ENCODE data around the gene WBP1L. TPM values are rescaled to one million over a fixed set of nuclear protein-coding genes. Genes with fewer than 3 reads are reported as not detected.
A peak's percentile ranks its signal among the peaks of the same experiment; 100 is the strongest.
"Not testable (repeated sequence)": the region's sequence is repeated elsewhere in the genome, so short reads cannot be mapped to it uniquely, and the experiment has no call there.

The WBP1L gene
- total RNA-seq (10 to 100 TPM; 25.3 to 43.6 TPM), polyA plus RNA-seq (10 to 100 TPM; 12.3 to 29.9 TPM)

DNA sequence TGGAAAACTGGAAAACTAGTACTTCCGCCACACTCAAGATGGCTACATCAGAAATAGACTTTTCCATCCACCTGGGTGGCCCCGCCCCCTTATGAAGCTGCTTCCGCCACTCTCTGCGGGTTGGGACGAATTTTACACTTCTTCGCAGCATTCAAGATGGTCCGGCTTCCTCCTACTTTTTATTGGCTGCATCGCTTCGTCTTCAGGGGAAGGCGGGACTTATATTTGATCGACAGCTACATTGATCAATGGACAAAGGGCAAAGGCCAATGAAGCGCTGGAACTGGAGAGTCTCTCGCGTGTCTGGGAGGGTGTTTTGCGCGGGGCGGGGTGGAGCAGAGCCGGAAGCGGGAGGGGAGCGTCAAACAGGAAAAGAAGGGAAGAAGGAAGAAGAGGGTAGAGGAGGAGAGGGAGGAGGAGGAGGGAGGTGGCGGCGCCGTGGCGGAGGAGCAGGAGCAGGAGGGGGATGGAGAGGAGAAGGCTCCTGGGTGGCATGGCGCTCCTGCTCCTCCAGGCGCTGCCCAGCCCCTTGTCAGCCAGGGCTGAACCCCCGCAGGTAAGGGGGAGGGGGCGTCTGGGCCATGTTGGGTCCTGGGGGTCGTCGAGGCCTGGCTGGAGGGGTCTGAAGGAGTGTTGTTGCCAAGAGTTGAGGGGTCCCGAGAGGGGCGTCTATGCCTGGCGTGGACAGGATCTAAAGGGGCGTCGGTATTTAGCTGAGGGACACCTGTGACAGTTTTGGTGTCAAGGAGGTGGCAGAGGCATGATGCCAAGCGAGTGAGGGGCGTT, at the start of gene WBP1L:
WBP1L (plus strand) TSS at position 361 of the 786 bp plus-strand sequence; CDS start at position 467, 106 bp downstream.
- Histone ChIP-seq H3K36me3 (ENCODE audit: control insufficient read depth in 4 of 4, insufficient read depth in 3 of 4, low read depth in 1 of 4, low read length in 3 of 4) (peaks cover 0 to 3% (median 0%) of the 10 kb centered on the region in 4 donors), H3K27me3 (ENCODE audit: control insufficient read depth in 4 of 4, insufficient read depth in 4 of 4, low read length in 3 of 4) (no peaks in the 10 kb centered on the region), H3K9ac (ENCODE audit: low read depth in 1 of 2, low read length in 2 of 2) (peak within 1 kb of the TSS; percentile 79 to 88), H3K4me1 (ENCODE audit: control insufficient read depth in 4 of 4, insufficient read depth in 4 of 4, low read length in 3 of 4) (peaks cover 0 to 25% (median 18%) of the 10 kb centered on the region in 4 donors), H3K9me3 (ENCODE audit: control insufficient read depth in 4 of 4, low read length in 3 of 4) (no peaks in the 10 kb centered on the region), H3K4me3 (ENCODE audit: low read depth in 1 of 3, low read length in 3 of 3) (peak within 1 kb of the TSS; percentile 68 to 99 (median 96)), H3K27ac (ENCODE audit: low read depth in 1 of 2, low read length in 2 of 2) (peak within 1 kb of the TSS; percentile 82 to 84)
- under 1% methylated on average over 37 of the region's 37 CpGs for WGBS
- DNase-seq (ENCODE audit: low spot score): peak; percentile 95
- TF ChIP-seq SP1 (IDR thresholded peaks at IDR 0.05) (peak; percentile 93), RAD21 (IDR thresholded peaks at IDR 0.05) (peak; percentile 46 to 62), NR2F2 (IDR thresholded peaks at IDR 0.05) (peak; percentile 97), EGR1 (IDR thresholded peaks at IDR 0.05; ENCODE audit: low read depth in 2 of 2) (peak; percentile 84 to 94), FOXA1 (IDR thresholded peaks at IDR 0.05) (no peak), HNF4G (IDR thresholded peaks at IDR 0.05) (peak; percentile 48), JUND (IDR thresholded peaks at IDR 0.05) (peak; percentile 67 to 76), GABPA (IDR thresholded peaks at IDR 0.05 in 1 of 2, conservative IDR thresholded peaks at IDR 0.05 in 1 of 2) (peak; percentile 67 to 91), TAF1 (conservative IDR thresholded peaks at IDR 0.05) (peak; percentile 52), FOXA2 (IDR thresholded peaks at IDR 0.05) (no peak), HNF4A (conservative IDR thresholded peaks at IDR 0.05) (peak; percentile 82 to 88), RXRA (IDR thresholded peaks at IDR 0.05) (peak; percentile 42 to 70), YY1 (IDR thresholded peaks at IDR 0.05) (peak; percentile 100)
- TF ChIP-seq, protein P1, sequence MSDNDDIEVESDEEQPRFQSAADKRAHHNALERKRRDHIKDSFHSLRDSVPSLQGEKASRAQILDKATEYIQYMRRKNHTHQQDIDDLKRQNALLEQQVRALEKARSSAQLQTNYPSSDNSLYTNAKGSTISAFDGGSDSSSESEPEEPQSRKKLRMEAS (IDR thresholded peaks at IDR 0.05): peak; percentile 74
- TF ChIP-seq, protein P2, sequence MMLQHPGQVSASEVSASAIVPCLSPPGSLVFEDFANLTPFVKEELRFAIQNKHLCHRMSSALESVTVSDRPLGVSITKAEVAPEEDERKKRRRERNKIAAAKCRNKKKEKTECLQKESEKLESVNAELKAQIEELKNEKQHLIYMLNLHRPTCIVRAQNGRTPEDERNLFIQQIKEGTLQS (IDR thresholded peaks at IDR 0.05): peak; percentile 10
- TF ChIP-seq, protein P3, sequence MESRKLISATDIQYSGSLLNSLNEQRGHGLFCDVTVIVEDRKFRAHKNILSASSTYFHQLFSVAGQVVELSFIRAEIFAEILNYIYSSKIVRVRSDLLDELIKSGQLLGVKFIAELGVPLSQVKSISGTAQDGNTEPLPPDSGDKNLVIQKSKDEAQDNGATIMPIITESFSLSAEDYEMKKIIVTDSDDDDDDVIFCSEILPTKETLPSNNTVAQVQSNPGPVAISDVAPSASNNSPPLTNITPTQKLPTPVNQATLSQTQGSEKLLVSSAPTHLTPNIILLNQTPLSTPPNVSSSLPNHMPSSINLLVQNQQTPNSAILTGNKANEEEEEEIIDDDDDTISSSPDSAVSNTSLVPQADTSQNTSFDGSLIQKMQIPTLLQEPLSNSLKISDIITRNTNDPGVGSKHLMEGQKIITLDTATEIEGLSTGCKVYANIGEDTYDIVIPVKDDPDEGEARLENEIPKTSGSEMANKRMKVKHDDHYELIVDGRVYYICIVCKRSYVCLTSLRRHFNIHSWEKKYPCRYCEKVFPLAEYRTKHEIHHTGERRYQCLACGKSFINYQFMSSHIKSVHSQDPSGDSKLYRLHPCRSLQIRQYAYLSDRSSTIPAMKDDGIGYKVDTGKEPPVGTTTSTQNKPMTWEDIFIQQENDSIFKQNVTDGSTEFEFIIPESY (IDR thresholded peaks at IDR 0.05): peak; percentile 97
- TF ChIP-seq, protein P4, sequence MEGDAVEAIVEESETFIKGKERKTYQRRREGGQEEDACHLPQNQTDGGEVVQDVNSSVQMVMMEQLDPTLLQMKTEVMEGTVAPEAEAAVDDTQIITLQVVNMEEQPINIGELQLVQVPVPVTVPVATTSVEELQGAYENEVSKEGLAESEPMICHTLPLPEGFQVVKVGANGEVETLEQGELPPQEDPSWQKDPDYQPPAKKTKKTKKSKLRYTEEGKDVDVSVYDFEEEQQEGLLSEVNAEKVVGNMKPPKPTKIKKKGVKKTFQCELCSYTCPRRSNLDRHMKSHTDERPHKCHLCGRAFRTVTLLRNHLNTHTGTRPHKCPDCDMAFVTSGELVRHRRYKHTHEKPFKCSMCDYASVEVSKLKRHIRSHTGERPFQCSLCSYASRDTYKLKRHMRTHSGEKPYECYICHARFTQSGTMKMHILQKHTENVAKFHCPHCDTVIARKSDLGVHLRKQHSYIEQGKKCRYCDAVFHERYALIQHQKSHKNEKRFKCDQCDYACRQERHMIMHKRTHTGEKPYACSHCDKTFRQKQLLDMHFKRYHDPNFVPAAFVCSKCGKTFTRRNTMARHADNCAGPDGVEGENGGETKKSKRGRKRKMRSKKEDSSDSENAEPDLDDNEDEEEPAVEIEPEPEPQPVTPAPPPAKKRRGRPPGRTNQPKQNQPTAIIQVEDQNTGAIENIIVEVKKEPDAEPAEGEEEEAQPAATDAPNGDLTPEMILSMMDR (IDR thresholded peaks at IDR 0.05; ENCODE audit: low read depth, low read length, missing input control): no peak
- TF ChIP-seq, protein P5, sequence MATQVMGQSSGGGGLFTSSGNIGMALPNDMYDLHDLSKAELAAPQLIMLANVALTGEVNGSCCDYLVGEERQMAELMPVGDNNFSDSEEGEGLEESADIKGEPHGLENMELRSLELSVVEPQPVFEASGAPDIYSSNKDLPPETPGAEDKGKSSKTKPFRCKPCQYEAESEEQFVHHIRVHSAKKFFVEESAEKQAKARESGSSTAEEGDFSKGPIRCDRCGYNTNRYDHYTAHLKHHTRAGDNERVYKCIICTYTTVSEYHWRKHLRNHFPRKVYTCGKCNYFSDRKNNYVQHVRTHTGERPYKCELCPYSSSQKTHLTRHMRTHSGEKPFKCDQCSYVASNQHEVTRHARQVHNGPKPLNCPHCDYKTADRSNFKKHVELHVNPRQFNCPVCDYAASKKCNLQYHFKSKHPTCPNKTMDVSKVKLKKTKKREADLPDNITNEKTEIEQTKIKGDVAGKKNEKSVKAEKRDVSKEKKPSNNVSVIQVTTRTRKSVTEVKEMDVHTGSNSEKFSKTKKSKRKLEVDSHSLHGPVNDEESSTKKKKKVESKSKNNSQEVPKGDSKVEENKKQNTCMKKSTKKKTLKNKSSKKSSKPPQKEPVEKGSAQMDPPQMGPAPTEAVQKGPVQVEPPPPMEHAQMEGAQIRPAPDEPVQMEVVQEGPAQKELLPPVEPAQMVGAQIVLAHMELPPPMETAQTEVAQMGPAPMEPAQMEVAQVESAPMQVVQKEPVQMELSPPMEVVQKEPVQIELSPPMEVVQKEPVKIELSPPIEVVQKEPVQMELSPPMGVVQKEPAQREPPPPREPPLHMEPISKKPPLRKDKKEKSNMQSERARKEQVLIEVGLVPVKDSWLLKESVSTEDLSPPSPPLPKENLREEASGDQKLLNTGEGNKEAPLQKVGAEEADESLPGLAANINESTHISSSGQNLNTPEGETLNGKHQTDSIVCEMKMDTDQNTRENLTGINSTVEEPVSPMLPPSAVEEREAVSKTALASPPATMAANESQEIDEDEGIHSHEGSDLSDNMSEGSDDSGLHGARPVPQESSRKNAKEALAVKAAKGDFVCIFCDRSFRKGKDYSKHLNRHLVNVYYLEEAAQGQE (IDR thresholded peaks at IDR 0.05): peak; percentile 73

DNA sequence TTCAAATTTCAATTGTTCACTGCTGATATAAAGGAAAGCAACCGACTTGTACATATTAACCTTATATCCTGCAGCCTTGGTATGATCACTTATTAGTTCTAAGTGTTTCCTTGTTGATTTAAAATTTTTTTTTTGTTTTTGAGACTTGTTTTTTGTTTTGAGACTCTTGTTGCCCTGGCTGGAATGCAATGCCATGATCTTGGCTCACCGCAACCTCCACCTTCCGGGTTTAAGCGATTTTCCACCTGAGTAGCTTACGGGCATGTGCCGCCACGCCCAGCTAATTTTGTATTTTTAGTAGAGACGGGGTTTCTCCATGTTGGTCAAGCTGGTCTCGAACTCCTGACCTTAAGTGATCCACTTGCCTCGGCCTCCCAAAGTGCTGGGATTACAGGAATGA, 48.3 kb upstream of the WBP1L start:
- not testable (repeated sequence) for H3K4me1 ChIP-seq (ENCODE audit: control insufficient read depth in 4 of 4, insufficient read depth in 4 of 4, low read length in 3 of 4); H3K9ac ChIP-seq (ENCODE audit: low read depth in 1 of 2, low read length in 2 of 2); H3K36me3 ChIP-seq (ENCODE audit: control insufficient read depth in 4 of 4, insufficient read depth in 3 of 4, low read depth in 1 of 4, low read length in 3 of 4); H3K9me3 ChIP-seq (ENCODE audit: control insufficient read depth in 4 of 4, low read length in 3 of 4); H3K27me3 ChIP-seq (ENCODE audit: control insufficient read depth in 4 of 4, insufficient read depth in 4 of 4, low read length in 3 of 4); H3K27ac ChIP-seq (ENCODE audit: low read depth in 1 of 2, low read length in 2 of 2); DNase-seq (ENCODE audit: low spot score); H3K4me3 ChIP-seq (ENCODE audit: low read depth in 1 of 3, low read length in 3 of 3)
- WGBS: 99% methylated on average over 10 of the region's 10 CpGs

Measured in liver (tissue), 9 donors.